ENCODE data around the gene TICAM2. TPM values are rescaled to one million over a fixed set of nuclear protein-coding genes. Genes with fewer than 3 reads are reported as not detected.

TICAM2 gene
- total RNA-seq, 1 experiment from 2014 or later, result 0.24 TPM

DNA sequence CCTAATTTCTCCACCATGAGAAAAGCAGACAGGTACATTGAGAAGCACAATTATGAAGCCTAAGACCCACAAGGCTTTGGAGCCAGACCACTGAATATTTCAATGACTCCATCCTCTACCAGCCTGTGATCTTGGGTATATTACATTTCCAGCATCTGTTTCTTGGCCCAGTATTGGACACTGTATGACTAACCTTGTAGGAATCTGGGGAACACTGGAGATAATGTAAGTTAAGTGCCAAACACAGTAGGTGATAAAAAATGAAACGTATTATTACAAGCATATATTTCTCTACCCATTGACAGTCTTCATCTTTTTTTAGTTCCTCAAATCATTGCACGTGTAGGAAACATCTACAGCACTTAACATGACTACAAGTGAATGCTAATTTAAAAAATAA lies 29.1 kb downstream of the TICAM2 start:
- Histone ChIP-seq H2AK5ac (ENCODE audit: insufficient read length, low read length) (no peak overlapping the region), H2AFZ (ENCODE audit: low read length) (no peak overlapping the region), H3T11ph (ENCODE audit: low read length) (no peak overlapping the region), H2BK5ac (ENCODE audit: insufficient read length, low read length) (no peak overlapping the region), H3K56ac (ENCODE audit: insufficient read length, low read depth, low read length) (no peak overlapping the region), H3K23me2 (ENCODE audit: insufficient read length, low read depth, low read length, poor library complexity, severe bottlenecking) (no peaks in the 10 kb centered on the region), H2BK120ac (ENCODE audit: low read depth, low read length, poor library complexity, severe bottlenecking) (no peak overlapping the region), H3K4me1 (ENCODE audit: insufficient read depth, low read length) (no peaks in the 10 kb centered on the region), H3K9me3 (ENCODE audit: control insufficient read depth, low read depth, low read length) (no peaks in the 10 kb centered on the region), H3K4me2 (ENCODE audit: insufficient read depth, insufficient read length, low read length) (no peak overlapping the region), H2BK12ac (ENCODE audit: insufficient read length, low read depth, low read length) (no peak overlapping the region), H4K8ac (replicated peaks; ENCODE audit: insufficient read length, low read depth, low read length) (no peak overlapping the region), H3K79me1 (ENCODE audit: insufficient read depth, low read depth, low read length, poor library complexity, severe bottlenecking) (no peaks in the 10 kb centered on the region), H3K18ac (ENCODE audit: insufficient read length, low read depth, low read length) (no peak overlapping the region), H3K27ac (ENCODE audit: insufficient read length, low read depth, low read length) (no peak overlapping the region), H4K20me1 (ENCODE audit: control insufficient read depth, insufficient read depth, insufficient read length) (no peaks in the 10 kb centered on the region), H4K91ac (ENCODE audit: insufficient read length, low read depth, low read length) (no peak overlapping the region), H3K4ac (ENCODE audit: low read depth, low read length) (no peak overlapping the region), H3K14ac (ENCODE audit: insufficient read depth, low read length) (no peak overlapping the region), H4K5ac (ENCODE audit: insufficient read length, low read depth, low read length) (no peak overlapping the region), H3K9ac (ENCODE audit: extremely low read depth, insufficient read length, low read length) (no peak overlapping the region), H3K23ac (ENCODE audit: insufficient read length, low read depth, low read length) (no peak overlapping the region), H2BK20ac (ENCODE audit: low read depth, low read length, poor library complexity, severe bottlenecking) (no peak overlapping the region), H2BK15ac (ENCODE audit: low read depth, low read length) (no peak overlapping the region), H3K79me2 (ENCODE audit: insufficient read depth, low read length) (no peaks in the 10 kb centered on the region), H3K27me3 (ENCODE audit: insufficient read depth, low read length) (no peaks in the 10 kb centered on the region)
- Mint-ChIP-seq H3K9me3 (no peaks in the 10 kb centered on the region; a peak in 1 of 5 replicates), H3K27me3 (ENCODE audit: low read depth) (no peaks in the 10 kb centered on the region), H3K4me1 (peaks cover 9 to 12% of the 10 kb centered on the region in 2 experiments), H3K4me3 (no peak overlapping the region), H3K27ac (no peak overlapping the region), H3K36me3 (ENCODE audit: insufficient read depth in 1 of 3, low read depth in 3 of 3) (0 out of 7 replicates have a peak, but pooled peaks cover 0 to 4% (median 0%) of the 10 kb centered on the region in 3 experiments)
- DNase-seq, result no peak
- TF ChIP-seq, protein P1, sequence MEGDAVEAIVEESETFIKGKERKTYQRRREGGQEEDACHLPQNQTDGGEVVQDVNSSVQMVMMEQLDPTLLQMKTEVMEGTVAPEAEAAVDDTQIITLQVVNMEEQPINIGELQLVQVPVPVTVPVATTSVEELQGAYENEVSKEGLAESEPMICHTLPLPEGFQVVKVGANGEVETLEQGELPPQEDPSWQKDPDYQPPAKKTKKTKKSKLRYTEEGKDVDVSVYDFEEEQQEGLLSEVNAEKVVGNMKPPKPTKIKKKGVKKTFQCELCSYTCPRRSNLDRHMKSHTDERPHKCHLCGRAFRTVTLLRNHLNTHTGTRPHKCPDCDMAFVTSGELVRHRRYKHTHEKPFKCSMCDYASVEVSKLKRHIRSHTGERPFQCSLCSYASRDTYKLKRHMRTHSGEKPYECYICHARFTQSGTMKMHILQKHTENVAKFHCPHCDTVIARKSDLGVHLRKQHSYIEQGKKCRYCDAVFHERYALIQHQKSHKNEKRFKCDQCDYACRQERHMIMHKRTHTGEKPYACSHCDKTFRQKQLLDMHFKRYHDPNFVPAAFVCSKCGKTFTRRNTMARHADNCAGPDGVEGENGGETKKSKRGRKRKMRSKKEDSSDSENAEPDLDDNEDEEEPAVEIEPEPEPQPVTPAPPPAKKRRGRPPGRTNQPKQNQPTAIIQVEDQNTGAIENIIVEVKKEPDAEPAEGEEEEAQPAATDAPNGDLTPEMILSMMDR (conservative IDR thresholded peaks at IDR 0.05), result no peak
- WGBS (ENCODE audit: extremely low coverage, insufficient read length, low lambda C conversion rate), result no CpG with 5 or more reads among the region's 2 CpGs

All from H9 (cell line).